IMR-90 (cell line): ENCODE measurements around the gene CAP2. TPM values are rescaled to one million over a fixed set of nuclear protein-coding genes. Genes with fewer than 3 reads are reported as not detected.

ENCODE experiments used
- ATAC-seq: fragments of 200-7000 bp; cut with Tn5 transposase; 2 replicates; pipeline ENCODE4 v1.9.1; 2020; ENCODE audit warnings: low read depth, mild to moderate bottlenecking, moderate library complexity
- BruUV-seq: library from RNA; stranded (reverse); fragments of 400-500 nt; replicated peaks from 2 replicates; lab custom pipeline; 2021; lab: Mats Ljungman, UMichigan
- CTCF ChIA-PET: fragments of 300-600 bp; formaldehyde crosslinking; extraction: SDS; loops from one replicate; lab custom pipeline; 2021; ENCODE audit warnings: antibody characterized with exemption; lab: Yijun Ruan, JAX
- POLR2A ChIA-PET: fragments of 300-600 bp; sonication (Branson Sonifier 250); formaldehyde crosslinking; loops from one replicate; lab custom pipeline; 2022; ENCODE audit warnings: antibody characterized with exemption; ENCODE audit not compliant: unreplicated experiment; lab: Charles Lee
- DNase-seq: peaks from one replicate; pipeline ENCODE4 v3.0.0; 2013
- H2AFZ ChIP-seq: replicated peaks from 2 replicates; pipeline ENCODE3; 2013; ENCODE audit warnings: low read length, mild to moderate bottlenecking; ENCODE audit not compliant: poor library complexity
- H2AK5ac ChIP-seq: 2 replicates; pipeline ENCODE4 v1.6.1; 2013; ENCODE audit warnings: low read depth, low read length, inconsistent platforms
- H2AK9ac ChIP-seq: replicated peaks from 2 replicates; pipeline ENCODE3; 2013; ENCODE audit warnings: mild to moderate bottlenecking, low read depth, low read length, moderate library complexity; ENCODE audit not compliant: poor library complexity
- H2BK120ac ChIP-seq: 2 replicates; pipeline ENCODE4 v1.6.1; 2013; ENCODE audit warnings: low read depth, low read length, inconsistent platforms
- H2BK15ac ChIP-seq: 3 replicates; pipeline ENCODE4 v1.6.1; 2013; ENCODE audit warnings: low read depth, low read length, inconsistent platforms
- H2BK20ac ChIP-seq: 2 replicates; pipeline ENCODE4 v1.6.1; 2013; ENCODE audit warnings: low read depth, mild to moderate bottlenecking, inconsistent platforms, low read length, moderate library complexity
- H2BK5ac ChIP-seq: 2 replicates; pipeline ENCODE4 v1.6.1; 2013; ENCODE audit warnings: mild to moderate bottlenecking, low read depth, low read length, inconsistent platforms; ENCODE audit not compliant: poor library complexity, severe bottlenecking
- H3K14ac ChIP-seq: replicated peaks from 2 replicates; pipeline ENCODE4 v1.6.1; 2013; ENCODE audit warnings: low read depth, low read length, inconsistent platforms
- H3K18ac ChIP-seq: 2 replicates; pipeline ENCODE4 v1.6.1; 2013; ENCODE audit warnings: low read depth, low read length, control low read depth
- H3K23ac ChIP-seq: 2 replicates; pipeline ENCODE4 v1.6.1; 2013; ENCODE audit warnings: low read depth, low read length, inconsistent platforms
- H3K27ac ChIP-seq: 2 replicates; pipeline ENCODE4 v1.5.1; 2013; ENCODE audit warnings: mild to moderate bottlenecking, control low read depth, low read length; ENCODE audit not compliant: insufficient read depth
- H3K27me3 ChIP-seq: 2 replicates; pipeline ENCODE4 v1.6.1; 2013; ENCODE audit warnings: low read length; ENCODE audit not compliant: control insufficient read depth, insufficient read depth
- H3K36me3 ChIP-seq: 2 replicates; pipeline ENCODE4 v1.6.1; 2013; ENCODE audit warnings: low read length, mixed read lengths; ENCODE audit not compliant: control insufficient read depth, insufficient read depth
- H3K4ac ChIP-seq: 2 replicates; pipeline ENCODE4 v1.6.1; 2013; ENCODE audit warnings: low read depth, low read length, inconsistent platforms
- H3K4me1 ChIP-seq: 2 replicates; pipeline ENCODE4 v1.6.1; 2013; ENCODE audit warnings: low read length, mixed read lengths; ENCODE audit not compliant: control insufficient read depth, insufficient read depth
- H3K4me2 ChIP-seq: 2 replicates; pipeline ENCODE4 v1.6.1; 2013; ENCODE audit warnings: low read depth, mild to moderate bottlenecking, control low read depth, low read length, moderate library complexity
- H3K4me3 ChIP-seq: 2 replicates; pipeline ENCODE4 v1.5.1; 2013; ENCODE audit warnings: low read depth, mild to moderate bottlenecking, control low read depth, low read length, moderate library complexity; ENCODE audit not compliant: insufficient read depth
- H3K56ac ChIP-seq: 2 replicates; pipeline ENCODE4 v1.6.1; 2013; ENCODE audit warnings: low read length, inconsistent platforms; ENCODE audit not compliant: insufficient read depth; ENCODE audit errors: extremely low read depth
- H3K79me1 ChIP-seq, 2 experiments: 2 replicates each; pipeline ENCODE4 v1.6.1; 2013; ENCODE audit warnings: low read length in 2 of 2, inconsistent platforms in 1 of 2, low read depth in 1 of 2
- H3K9ac ChIP-seq: 2 replicates; pipeline ENCODE4 v1.6.1; 2013; ENCODE audit warnings: low read depth, low read length, control low read depth
- H3K9me1 ChIP-seq: 2 replicates; pipeline ENCODE4 v1.6.1; 2013; ENCODE audit warnings: low read length, inconsistent platforms; ENCODE audit not compliant: insufficient read depth
- H3K9me3 ChIP-seq: 2 replicates; pipeline ENCODE4 v1.6.1; 2013; ENCODE audit warnings: low read length; ENCODE audit not compliant: control insufficient read depth, insufficient read depth
- H4K20me1 ChIP-seq: 2 replicates; pipeline ENCODE4 v1.6.1; 2013; ENCODE audit warnings: low read length, inconsistent platforms; ENCODE audit not compliant: insufficient read depth
- H4K5ac ChIP-seq: 2 replicates; pipeline ENCODE4 v1.6.1; 2013; ENCODE audit warnings: mild to moderate bottlenecking, low read depth, low read length, control low read depth
- H4K8ac ChIP-seq, 2 experiments: 2 replicates each; pipeline ENCODE4 v1.6.1; 2013; ENCODE audit warnings: low read depth in 2 of 2, low read length in 2 of 2, control low read depth in 1 of 2, inconsistent platforms in 1 of 2
- H4K91ac ChIP-seq: 2 replicates; pipeline ENCODE4 v1.6.1; 2013; ENCODE audit warnings: low read depth, low read length, inconsistent platforms; ENCODE audit not compliant: insufficient read depth
- BHLHE40 ChIP-seq: fragments of 150-350 bp; IDR thresholded peaks from 2 replicates; pipeline ENCODE4 v1.6.1; 2016; ENCODE audit warnings: mild to moderate bottlenecking, low read depth, low read length
- CEBPB ChIP-seq: IDR thresholded peaks from 2 replicates; pipeline ENCODE4 v1.6.1; 2012; ENCODE audit warnings: low read depth, low read length, improper control_type of control experiment
- WGBS, 2 experiments: methylation state at CpG; one replicate each; pipeline versions ENCODE4 v1.1.5 to v1.1.7; 2013; ENCODE audit warnings: missing lambda C conversion rate in 2 of 2; ENCODE audit not compliant: insufficient read length in 1 of 2; ENCODE audit errors: extremely low coverage in 2 of 2; 5-methylcytosine and 5-hydroxymethylcytosine counted together
- dilution Hi-C: fragments of 300-500 bp; cut with HindIII; formaldehyde crosslinking; loops from one replicate; pipeline ENCODE4 v1.14.3; 2018; ENCODE audit warnings: low sequenced_read_pairs; ENCODE audit not compliant: unreplicated experiment
- in situ Hi-C: fragments of 300-500 bp; cut with MboI; formaldehyde crosslinking; loops from 3 replicates; pipeline ENCODE4 v1.14.3; 2019; ENCODE audit warnings: low sequenced_read_pairs, inconsistent platforms, mixed read lengths
- intact Hi-C: fragments of 100-400 bp; cut with micrococcal nuclease; formaldehyde crosslinking; loops from 2 replicates; pipeline ENCODE4 v1.10.0; 2022
- polyA plus RNA-seq, 3 experiments: library from polyadenylated mRNA; depleted of rRNA; stranded (reverse); fragments of >200 nt; gene quantifications; 2 replicates each; pipeline ENCODE4 v1.2.3, GENCODE V29; 2012; ENCODE audit warnings: low replicate concordance in 1 of 3
- total RNA-seq: library from RNA; depleted of rRNA; stranded (reverse); fragments of >200 nt; gene quantifications from 2 replicates; pipeline ENCODE4 v1.2.3, GENCODE V29; 2012

The CAP2 gene
- total and polyA plus RNA-seq, 2 of the 4 experiments (the other 2 are of a cell fraction): 14.5 to 27.5 TPM

DNA sequence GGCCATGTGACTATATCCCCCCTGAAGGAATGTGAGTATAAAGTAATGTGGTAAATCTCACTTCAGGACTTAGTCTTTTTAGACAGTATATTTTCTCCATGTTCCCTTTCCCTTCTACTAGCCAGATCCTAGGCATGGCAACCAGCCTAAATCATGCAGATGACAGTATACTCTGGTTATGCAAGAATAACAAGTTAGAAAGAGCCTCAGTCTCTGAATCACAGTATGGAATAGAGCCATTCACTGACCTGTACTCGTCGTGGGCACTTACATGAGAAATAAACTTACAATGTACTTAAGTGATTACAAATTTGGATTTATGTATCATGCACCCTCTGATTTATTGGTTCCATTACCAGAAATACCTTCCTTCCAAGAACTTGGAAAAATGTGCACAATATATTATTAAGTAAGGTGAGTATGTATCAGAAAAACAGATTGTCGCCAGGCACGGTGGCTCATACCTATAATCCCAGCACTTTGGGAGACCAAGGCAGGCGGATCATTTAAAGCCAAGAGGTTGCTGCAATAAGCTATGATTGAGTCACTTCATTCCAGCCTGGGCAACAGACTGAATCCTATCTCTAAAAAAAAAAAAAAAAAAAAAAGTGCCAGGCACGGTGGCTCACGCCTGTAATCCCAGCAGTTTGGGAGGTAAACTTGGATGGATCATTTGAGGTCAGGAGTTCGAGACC is 181.6 kb downstream of the CAP2 start:
- Histone ChIP-seq H3K4me1 (no peaks in the 10 kb centered on the region; the same call in 1 of the 2 replicates), H3K79me1 (no peaks in the 10 kb centered on the region), H3K9me1 (no peaks in the 10 kb centered on the region), H2BK5ac (no peak overlapping the region), H3K4ac (no peak overlapping the region), H3K9me3 (peaks cover 12% of the 10 kb centered on the region), H3K56ac (no peak overlapping the region), H3K27me3 (no peaks in the 10 kb centered on the region; the same call in 1 of the 2 replicates), H4K8ac (no peak overlapping the region), H3K36me3 (no peaks in the 10 kb centered on the region), H3K4me2 (no peak overlapping the region), H3K23ac (no peak overlapping the region), H2AK5ac (no peak overlapping the region), H2AK9ac (no peak overlapping the region), H2BK120ac (no peak overlapping the region), H3K9ac (no peak overlapping the region), H2BK20ac (no peak overlapping the region), H2BK15ac (no peak overlapping the region), H4K91ac (no peak overlapping the region), H4K5ac (no peak overlapping the region), H4K20me1 (no peaks in the 10 kb centered on the region), H3K14ac (no peak overlapping the region), H3K4me3 (no peak overlapping the region), H3K18ac (no peak overlapping the region; the same call in 1 of the 2 replicates), H2AFZ (no peak overlapping the region), H3K27ac (no peak overlapping the region)
- CTCF ChIA-PET: interaction anchor here (0.7 kb wide), 2 partner anchors 419 to 485 kb away, joined by 3 read pairs; no protein-coding TSS in a partner anchor
- dilution Hi-C loops (no loop called here), in situ Hi-C loops (no loop called here), intact Hi-C loops (no loop called here)
- peak; percentile 93 for DNase-seq
- no TSS peak for BruUV-seq
- ATAC-seq: peak; percentile 85
- POLR2A ChIA-PET: interaction anchor here (0.6 kb wide), 1 partner anchor 237 kb away, joined by 6 read pairs; no protein-coding TSS in a partner anchor
- WGBS, 2 experiments: 40% methylated on average over 1 of the region's 8 CpGs; no CpG with 5 or more reads in 1 of the 2 experiments
- peak; percentile 94 for TF ChIP-seq CEBPB
- no peak for TF ChIP-seq BHLHE40
